GM10847 (cell line): ENCODE measurements around the gene IBSP.

Experiments
- POLR2A ChIP-seq: IDR thresholded peaks from 2 replicates; pipeline ENCODE4 v1.6.1; 2011; ENCODE audit not compliant: insufficient read length; ENCODE audit errors: extremely low read depth

Gene IBSP

DNA sequence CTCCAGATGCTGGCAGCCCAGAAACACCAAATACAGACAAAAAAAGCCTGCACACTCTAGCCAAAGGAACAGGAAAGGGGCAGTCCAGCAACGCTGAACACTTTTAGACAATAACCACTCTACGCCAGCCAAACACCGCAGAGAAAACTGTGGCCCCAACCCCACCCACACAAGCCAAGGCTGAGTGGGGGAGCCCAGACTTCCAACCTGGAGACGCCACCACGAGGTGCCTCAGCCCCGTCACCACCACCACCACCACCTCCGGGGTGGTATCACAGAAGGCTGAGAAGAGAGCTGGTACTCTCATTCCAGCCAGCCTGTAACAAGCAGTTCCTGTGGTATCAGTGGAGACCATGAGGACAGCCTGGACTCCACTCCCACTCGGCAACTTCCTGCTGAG lies 56.2 kb downstream of the IBSP start:
- no peak for TF ChIP-seq POLR2A

DNA sequence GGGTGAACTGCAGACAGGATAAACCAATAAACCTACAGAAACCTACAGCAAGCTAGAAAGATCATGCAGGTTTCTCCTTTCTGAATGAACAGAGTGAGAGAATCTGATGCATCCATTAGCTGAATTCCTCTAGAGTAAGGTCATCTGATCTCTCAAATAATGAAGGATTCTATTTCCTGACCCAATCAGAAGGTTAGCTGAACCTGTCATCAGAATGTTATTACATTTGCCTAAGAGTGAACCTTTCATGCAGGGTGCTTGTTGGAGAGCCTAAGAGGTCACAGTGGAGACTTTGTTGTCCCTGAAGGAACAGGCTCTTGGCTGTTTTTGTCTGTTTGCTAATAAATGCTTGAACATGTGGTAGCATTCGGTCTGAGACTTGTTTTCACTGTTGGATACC lies 57.5 kb downstream of the IBSP start:
- no peak for TF ChIP-seq POLR2A

DNA sequence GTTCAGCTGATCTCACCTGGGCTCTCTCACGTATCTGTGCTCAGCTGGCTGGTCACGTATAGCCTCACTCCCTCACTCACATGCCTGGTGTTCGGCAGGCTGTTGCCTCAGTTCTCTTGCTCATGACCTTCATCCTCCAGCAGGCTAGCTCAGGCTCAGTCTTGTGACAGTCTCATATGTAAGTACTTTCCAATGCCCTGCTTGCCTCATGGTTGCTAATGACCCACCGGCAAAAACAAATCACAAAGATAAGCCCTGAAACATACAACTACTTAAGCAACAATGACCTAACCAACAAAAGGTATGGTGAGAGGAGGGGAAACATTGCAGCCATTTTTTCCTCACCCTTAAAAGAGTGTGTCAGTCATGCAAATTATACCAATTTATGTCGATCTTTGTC lies 58.4 kb downstream of the IBSP start:
- TF ChIP-seq POLR2A = no peak
